HEK293T (cell line): ENCODE measurements around the gene PFAS.

Experiments used
- CTCF ChIA-PET: fragments of 350-600 bp; formaldehyde crosslinking; extraction: SDS; loops from one replicate; lab custom pipeline; 2021; ENCODE audit warnings: antibody characterized with exemption, inconsistent platforms; lab: Yijun Ruan, JAX
- POLR2A ChIA-PET: fragments of 350-600 bp; formaldehyde crosslinking; extraction: SDS; loops from one replicate; lab custom pipeline; 2020; ENCODE audit warnings: antibody characterized with exemption, inconsistent platforms; lab: Yijun Ruan, JAX
- DNase-seq: peaks from one replicate; pipeline ENCODE4 v3.0.0; 2012; ENCODE audit warnings: mixed read lengths; ENCODE audit errors: extremely low spot score
- ARNT ChIP-seq: fragments of 450-650 bp; IDR thresholded peaks from 2 replicates; pipeline ENCODE4 v1.6.1; 2017; ENCODE audit warnings: mild to moderate bottlenecking
- BHLHE40 ChIP-seq: fragments of 450-650 bp; IDR thresholded peaks from 2 replicates; pipeline ENCODE4 v1.6.1; 2016; ENCODE audit warnings: mild to moderate bottlenecking, moderate library complexity, borderline replicate concordance
- CTBP1 ChIP-seq: fragments of 450-650 bp; IDR thresholded peaks from 2 replicates; pipeline ENCODE4 v1.6.1; 2016; ENCODE audit warnings: borderline replicate concordance
- ELF4 ChIP-seq: fragments of 450-650 bp; IDR thresholded peaks from 2 replicates; pipeline ENCODE4 v1.6.1; 2017; ENCODE audit warnings: antibody characterized with exemption
- FOXA1 ChIP-seq: fragments of 450-650 bp; IDR thresholded peaks from 2 replicates; pipeline ENCODE4 v1.6.1; 2016; ENCODE audit warnings: mild to moderate bottlenecking
- FOXK2 ChIP-seq: fragments of 450-650 bp; IDR thresholded peaks from 2 replicates; pipeline ENCODE4 v1.6.1; 2016; ENCODE audit warnings: mild to moderate bottlenecking
- FOXM1 ChIP-seq: fragments of 450-650 bp; IDR thresholded peaks from 2 replicates; pipeline ENCODE4 v1.6.1; 2017; ENCODE audit warnings: mild to moderate bottlenecking, borderline replicate concordance
- HDGF ChIP-seq: fragments of 450-650 bp; IDR thresholded peaks from 2 replicates; pipeline ENCODE4 v1.6.1; 2017; ENCODE audit warnings: antibody characterized with exemption, borderline replicate concordance
- L3MBTL2 ChIP-seq: fragments of 450-650 bp; conservative IDR thresholded peaks from 2 replicates; pipeline ENCODE4 v1.6.1; 2016; ENCODE audit warnings: mild to moderate bottlenecking
- LEF1 ChIP-seq: fragments of 450-650 bp; IDR thresholded peaks from 2 replicates; pipeline ENCODE4 v1.6.1; 2017; ENCODE audit warnings: mild to moderate bottlenecking, borderline replicate concordance
- NFRKB ChIP-seq: fragments of 450-650 bp; IDR thresholded peaks from 2 replicates; pipeline ENCODE4 v1.6.1; 2016; ENCODE audit warnings: mild to moderate bottlenecking, moderate library complexity
- PKNOX1 ChIP-seq: fragments of 450-650 bp; IDR thresholded peaks from 2 replicates; pipeline ENCODE4 v1.6.1; 2016
- SP1 ChIP-seq: fragments of 450-650 bp; IDR thresholded peaks from 2 replicates; pipeline ENCODE4 v1.6.1; 2017
- SUZ12 ChIP-seq: fragments of 450-650 bp; IDR thresholded peaks from 2 replicates; pipeline ENCODE4 v1.6.1; 2016; ENCODE audit warnings: mild to moderate bottlenecking
- TARDBP ChIP-seq: fragments of 450-650 bp; IDR thresholded peaks from 2 replicates; pipeline ENCODE4 v1.6.1; 2016
- ZNF384 ChIP-seq: fragments of 450-650 bp; IDR thresholded peaks from 2 replicates; pipeline ENCODE4 v1.6.1; 2016

PFAS gene

GRCh38 chr17:8315764-8316217 lies 66.7 kb downstream of the PFAS start:
- DNase-seq, result no peak
- ChIA-PET CTCF (no interaction called here), POLR2A (no interaction called here)
- no peak for TF ChIP-seq SUZ12
- TF ChIP-seq TARDBP, result no peak
- TF ChIP-seq CTBP1, result no peak
- TF ChIP-seq L3MBTL2, result no peak
- TF ChIP-seq PKNOX1, result no peak
- TF ChIP-seq HDGF, result no peak
- no peak for TF ChIP-seq ARNT
- TF ChIP-seq SP1, result no peak
- TF ChIP-seq NFRKB, result no peak
- TF ChIP-seq LEF1, result no peak
- no peak for TF ChIP-seq FOXK2
- TF ChIP-seq ELF4, result no peak
- no peak for TF ChIP-seq BHLHE40
- TF ChIP-seq FOXM1, result no peak
- TF ChIP-seq ZNF384, result no peak
- TF ChIP-seq FOXA1, result no peak

GRCh38 chr17:8318010-8318935 lies 69.2 kb downstream of the PFAS start:
- TF ChIP-seq LEF1 (no peak), ELF4 (no peak), BHLHE40 (no peak), SP1 (no peak), TARDBP (no peak), ARNT (no peak), NFRKB (no peak)
- DNase-seq, result no peak
- ChIA-PET POLR2A (no interaction called here), CTCF (no interaction called here)
